ENCODE data around the gene ZBTB47. TPM values are rescaled to one million over a fixed set of nuclear protein-coding genes. Genes with fewer than 3 reads are reported as not detected.

ZBTB47 gene
- total RNA-seq, 4 donors from 2014 or later, result 5.0 to 34.3 (median 10.3) TPM

DNA sequence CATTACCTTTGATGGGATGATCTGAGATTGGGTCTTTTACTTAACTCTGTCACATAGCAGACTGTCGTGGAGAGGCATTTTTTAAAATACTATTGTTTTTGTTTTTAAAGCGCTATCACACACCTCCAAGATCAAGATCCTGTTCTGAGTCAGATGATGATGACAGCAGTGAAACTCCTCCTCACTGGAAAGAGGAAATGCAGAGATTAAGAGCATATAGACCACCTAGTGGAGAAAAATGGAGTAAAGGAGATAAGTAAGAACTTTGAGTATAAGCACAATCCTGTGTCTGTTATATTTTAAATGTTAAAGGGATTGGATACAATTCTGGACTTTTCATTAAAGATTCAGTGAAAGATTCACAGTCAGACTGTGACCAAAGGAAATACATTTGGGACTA lies 18.4 kb upstream of the ZBTB47 start:
- Histone ChIP-seq H3K4me1 (peaks cover 0 to 24% (median 0%) of the 10 kb centered on the region in 3 donors), H3K9me3 (no peaks in the 10 kb centered on the region), H3K4me3 (no peak overlapping the region), H3K27ac (no peak overlapping the region), H3K27me3 (no peaks in the 10 kb centered on the region), H3K36me3 (peaks cover 25 to 99% (median 49%) of the 10 kb centered on the region in 3 donors)
- WGBS, 2 donors, result 54 to 82% methylated on average over 2 of the region's 2 CpGs
- intact Hi-C loops (cut with DNase I), result no loop called here
- TF ChIP-seq, protein P1, sequence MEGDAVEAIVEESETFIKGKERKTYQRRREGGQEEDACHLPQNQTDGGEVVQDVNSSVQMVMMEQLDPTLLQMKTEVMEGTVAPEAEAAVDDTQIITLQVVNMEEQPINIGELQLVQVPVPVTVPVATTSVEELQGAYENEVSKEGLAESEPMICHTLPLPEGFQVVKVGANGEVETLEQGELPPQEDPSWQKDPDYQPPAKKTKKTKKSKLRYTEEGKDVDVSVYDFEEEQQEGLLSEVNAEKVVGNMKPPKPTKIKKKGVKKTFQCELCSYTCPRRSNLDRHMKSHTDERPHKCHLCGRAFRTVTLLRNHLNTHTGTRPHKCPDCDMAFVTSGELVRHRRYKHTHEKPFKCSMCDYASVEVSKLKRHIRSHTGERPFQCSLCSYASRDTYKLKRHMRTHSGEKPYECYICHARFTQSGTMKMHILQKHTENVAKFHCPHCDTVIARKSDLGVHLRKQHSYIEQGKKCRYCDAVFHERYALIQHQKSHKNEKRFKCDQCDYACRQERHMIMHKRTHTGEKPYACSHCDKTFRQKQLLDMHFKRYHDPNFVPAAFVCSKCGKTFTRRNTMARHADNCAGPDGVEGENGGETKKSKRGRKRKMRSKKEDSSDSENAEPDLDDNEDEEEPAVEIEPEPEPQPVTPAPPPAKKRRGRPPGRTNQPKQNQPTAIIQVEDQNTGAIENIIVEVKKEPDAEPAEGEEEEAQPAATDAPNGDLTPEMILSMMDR (IDR thresholded peaks at IDR 0.05), result no peak
- no peak for TF ChIP-seq POLR2A (IDR thresholded peaks at IDR 0.05)
- DNase-seq, result no peak

DNA sequence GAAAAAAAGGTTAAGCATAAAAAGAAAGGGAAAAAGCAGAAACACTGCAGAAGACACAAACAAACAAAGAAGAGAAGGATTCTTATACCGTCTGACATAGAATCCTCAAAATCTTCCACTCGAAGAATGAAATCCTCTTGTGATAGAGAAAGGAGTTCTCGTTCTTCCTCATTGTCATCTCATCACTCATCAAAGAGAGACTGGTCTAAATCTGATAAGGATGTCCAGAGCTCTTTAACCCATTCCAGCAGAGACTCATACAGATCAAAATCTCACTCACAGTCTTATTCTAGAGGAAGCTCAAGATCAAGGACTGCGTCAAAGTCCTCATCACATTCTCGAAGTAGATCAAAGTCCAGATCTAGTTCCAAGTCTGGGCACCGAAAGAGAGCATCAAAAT lies 16.5 kb upstream of the ZBTB47 start:
- Histone ChIP-seq H3K4me3 (no peak overlapping the region), H3K36me3 (peaks cover 29 to 100% (median 56%) of the 10 kb centered on the region in 3 donors), H3K27ac (no peak overlapping the region), H3K9me3 (no peaks in the 10 kb centered on the region), H3K4me1 (peaks cover 0 to 20% (median 0%) of the 10 kb centered on the region in 3 donors), H3K27me3 (no peaks in the 10 kb centered on the region)
- WGBS, 2 donors, result 79 to 88% methylated on average over 6 of the region's 6 CpGs
- TF ChIP-seq, protein P1 (IDR thresholded peaks at IDR 0.05), result no peak
- TF ChIP-seq POLR2A (IDR thresholded peaks at IDR 0.05), result no peak
- intact Hi-C loops (cut with DNase I), result no loop called here
- no peak for DNase-seq

DNA sequence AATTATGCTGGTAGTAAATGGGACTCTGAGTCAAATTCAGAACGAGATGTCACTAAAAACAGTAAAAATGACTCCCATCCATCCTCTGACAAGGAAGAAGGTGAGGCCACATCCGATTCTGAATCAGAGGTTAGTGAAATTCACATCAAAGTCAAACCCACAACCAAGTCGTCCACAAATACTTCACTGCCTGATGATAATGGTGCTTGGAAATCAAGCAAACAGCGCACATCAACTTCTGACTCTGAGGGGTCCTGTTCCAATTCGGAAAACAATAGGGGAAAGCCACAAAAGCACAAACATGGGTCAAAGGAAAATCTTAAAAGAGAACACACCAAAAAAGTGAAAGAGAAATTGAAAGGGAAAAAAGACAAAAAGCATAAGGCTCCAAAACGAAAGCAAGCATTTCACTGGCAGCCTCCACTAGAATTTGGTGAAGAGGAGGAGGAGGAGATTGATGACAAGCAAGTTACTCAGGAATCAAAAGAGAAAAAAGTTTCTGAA lies 15.1 kb upstream of the ZBTB47 start:
- TF ChIP-seq, protein P1 (IDR thresholded peaks at IDR 0.05), result no peak
- Histone ChIP-seq H3K4me1 (peaks cover 0 to 16% (median 0%) of the 10 kb centered on the region in 3 donors), H3K9me3 (no peaks in the 10 kb centered on the region), H3K36me3 (peaks cover 33 to 100% (median 60%) of the 10 kb centered on the region in 3 donors), H3K4me3 (no peak overlapping the region), H3K27me3 (no peaks in the 10 kb centered on the region), H3K27ac (peak overlapping the region in 2 of 4 donors; percentile 20 to 26)
- WGBS, 2 donors, result 39 to 70% methylated on average over 6 of the region's 6 CpGs
- no peak for DNase-seq
- intact Hi-C loops (cut with DNase I), result no loop called here

DNA sequence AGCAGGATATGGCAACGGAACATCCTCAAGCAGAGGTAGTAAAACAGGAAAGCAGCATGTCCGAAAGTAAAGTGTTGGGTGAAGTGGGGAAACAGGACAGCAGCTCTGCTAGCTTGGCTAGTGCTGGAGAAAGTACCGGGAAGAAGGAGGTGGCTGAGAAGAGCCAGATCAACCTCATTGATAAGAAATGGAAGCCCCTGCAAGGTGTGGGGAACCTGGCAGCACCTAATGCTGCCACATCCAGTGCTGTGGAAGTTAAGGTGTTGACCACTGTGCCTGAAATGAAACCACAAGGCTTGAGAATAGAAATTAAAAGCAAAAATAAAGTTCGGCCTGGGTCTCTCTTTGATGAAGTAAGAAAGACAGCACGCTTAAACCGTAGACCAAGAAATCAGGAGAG lies 14.3 kb upstream of the ZBTB47 start:
- peak overlapping the region in 2 of 4 donors; percentile 10 to 20 for H3K27ac ChIP-seq
- H3K9me3 ChIP-seq, result no peaks in the 10 kb centered on the region
- H3K36me3 ChIP-seq, result peaks cover 37 to 100% (median 67%) of the 10 kb centered on the region in 3 donors
- no peak overlapping the region for H3K4me3 ChIP-seq
- intact Hi-C loops (cut with DNase I), result no loop called here
- WGBS, 2 donors, result 83 to 85% methylated on average over 6 of the region's 6 CpGs
- H3K4me1 ChIP-seq, result peaks cover 0 to 16% (median 0%) of the 10 kb centered on the region in 3 donors
- DNase-seq, result no peak
- no peaks in the 10 kb centered on the region for H3K27me3 ChIP-seq
- TF ChIP-seq, protein P1 (IDR thresholded peaks at IDR 0.05), result no peak
- no peak for TF ChIP-seq POLR2A (IDR thresholded peaks at IDR 0.05)

DNA sequence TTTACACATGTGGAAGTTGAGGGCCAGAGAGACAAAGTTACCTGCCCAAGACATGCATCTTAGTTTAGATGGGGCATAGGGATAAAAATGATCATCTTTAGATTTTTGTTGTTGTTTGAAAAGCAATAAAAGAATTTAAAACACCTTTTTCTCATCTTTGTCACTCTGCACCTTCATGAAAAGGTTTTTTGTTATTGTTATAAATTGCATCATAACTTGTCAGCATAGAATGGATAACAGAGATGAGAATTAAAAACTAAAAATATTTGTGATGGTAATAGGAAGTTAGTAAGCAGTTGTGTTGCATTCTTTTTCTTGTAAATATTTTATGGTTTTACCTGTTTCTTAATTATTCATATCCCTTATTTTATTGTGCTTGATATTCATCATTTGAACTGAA lies 13.4 kb upstream of the ZBTB47 start:
- DNase-seq, result no peak
- no peak overlapping the region for H3K27ac ChIP-seq
- TF ChIP-seq, protein P1 (IDR thresholded peaks at IDR 0.05), result no peak
- TF ChIP-seq POLR2A (IDR thresholded peaks at IDR 0.05), result no peak
- H3K4me3 ChIP-seq, result no peak overlapping the region
- peaks cover 0 to 16% (median 0%) of the 10 kb centered on the region in 3 donors for H3K4me1 ChIP-seq
- no peaks in the 10 kb centered on the region for H3K27me3 ChIP-seq
- peaks cover 37 to 100% (median 73%) of the 10 kb centered on the region in 3 donors for H3K36me3 ChIP-seq
- no peaks in the 10 kb centered on the region for H3K9me3 ChIP-seq
- intact Hi-C loops (cut with DNase I), result no loop called here
